ENCODE measurements around the gene TAPBP. TPM values are rescaled to one million over a fixed set of nuclear protein-coding genes. Genes with fewer than 3 reads are reported as not detected.
"Not testable (repeated sequence)": the region's sequence is repeated elsewhere in the genome, so short reads cannot be mapped to it uniquely, and the experiment has no call there.

TAPBP gene
- total RNA-seq, 2 experiments from 2014 or later: 207 to 235 TPM

DNA sequence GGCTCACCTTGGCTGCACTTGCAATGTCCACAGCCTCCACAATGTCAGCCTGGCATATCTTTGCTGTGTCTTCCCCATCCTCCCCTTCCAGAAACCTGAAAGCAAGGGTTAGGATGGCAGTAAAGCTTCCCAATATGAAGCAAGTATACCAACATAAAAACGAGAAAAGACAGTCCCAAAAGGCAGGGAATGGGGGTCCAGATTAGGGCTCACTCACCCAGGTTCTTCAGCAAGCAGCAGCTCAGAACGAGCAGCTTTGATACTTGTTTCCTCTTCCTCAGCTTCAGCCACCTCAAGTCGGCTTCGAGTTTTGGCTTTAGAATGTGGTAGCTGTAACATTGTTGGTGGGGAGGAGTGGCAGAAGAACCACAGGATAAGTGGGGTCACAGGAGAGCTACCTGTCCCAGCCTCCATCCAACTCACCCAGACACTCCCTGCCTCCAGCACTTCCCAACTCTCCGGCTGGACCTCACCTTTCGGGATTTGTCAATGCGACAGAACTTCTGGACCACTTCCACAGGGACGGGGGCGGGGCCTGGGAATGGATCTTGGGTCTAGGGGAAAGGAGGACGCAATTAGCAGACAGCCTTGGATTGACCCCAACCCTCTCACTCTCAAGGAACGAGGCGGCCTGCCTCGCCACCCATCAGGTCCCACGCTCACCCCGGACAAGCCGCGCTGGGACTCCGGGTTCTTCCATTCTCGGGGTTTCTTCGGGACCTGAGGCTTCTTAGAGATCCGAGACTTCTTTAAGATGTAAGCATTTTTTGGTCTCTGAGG is 25.5 kb downstream of the TAPBP start:
- no peaks in the 10 kb centered on the region for H3K9me3 Mint-ChIP-seq (ENCODE audit: low read depth)
- peaks cover 42% of the 10 kb centered on the region for H3K4me1 Mint-ChIP-seq
- DNase-seq (no peak), ATAC-seq (no peak)
- CTCF ChIA-PET: interaction anchor here (0.8 to 6.3 kb wide), 18 partner anchors 10 to 166 kb away, joined by 3 to 58 read pairs (median 4); partner anchors contain the start of genes B3GALT4, RGL2, RPS18 and TAPBP
- no peaks in the 10 kb centered on the region for H3K27me3 Mint-ChIP-seq
- H3K36me3 Mint-ChIP-seq: peaks cover 28% of the 10 kb centered on the region
- H3K27ac Mint-ChIP-seq: peak overlapping the region; percentile 89
- H3K4me3 Mint-ChIP-seq: peak overlapping the region; percentile 89

DNA sequence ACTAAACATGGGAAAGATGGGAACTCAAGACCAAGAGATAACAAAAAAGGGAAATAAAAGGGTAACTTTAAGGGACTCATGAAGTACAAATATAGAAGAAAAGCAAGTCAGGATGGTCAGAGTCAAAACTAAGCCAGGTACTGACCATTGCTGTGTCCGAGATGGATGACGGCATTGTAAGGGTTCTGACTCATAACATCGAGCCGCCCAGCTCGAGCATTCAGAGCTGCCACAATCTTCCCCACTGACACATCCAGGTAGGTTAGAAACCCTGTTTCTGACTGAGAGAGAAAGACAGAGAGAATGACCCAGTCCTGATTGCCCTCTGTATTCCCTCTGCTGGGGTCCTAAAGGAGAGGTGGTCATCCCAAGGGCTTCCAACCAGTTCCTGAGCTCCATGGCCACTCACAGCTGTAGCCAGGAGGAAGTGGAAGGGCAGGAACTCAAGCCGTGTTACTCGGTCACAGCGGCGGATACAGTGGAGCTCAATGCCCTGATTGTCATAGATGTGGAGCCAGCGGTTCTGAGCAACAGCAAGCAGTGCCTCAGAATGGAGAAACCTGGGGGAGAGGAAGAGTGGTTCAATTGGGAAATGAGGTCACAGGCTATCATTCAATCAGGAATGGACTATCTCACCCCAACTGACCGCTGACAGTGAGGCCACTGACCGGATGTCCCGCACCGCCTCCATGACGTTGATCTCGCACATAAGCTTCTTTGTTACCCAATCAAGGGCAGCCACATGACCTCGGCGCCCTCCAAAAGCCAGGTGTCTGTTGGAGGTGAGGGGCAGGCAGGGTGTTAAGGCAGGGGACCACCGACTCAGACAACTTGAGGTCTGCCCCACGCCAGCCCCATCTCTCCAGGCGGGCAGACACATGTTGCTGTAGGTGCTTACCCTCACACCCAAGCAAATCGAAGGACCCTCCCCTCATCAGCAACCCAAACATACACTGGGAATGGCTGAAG is 26.6 kb downstream of the TAPBP start:
- no peaks in the 10 kb centered on the region for H3K9me3 Mint-ChIP-seq (ENCODE audit: low read depth)
- peaks cover 26% of the 10 kb centered on the region for H3K36me3 Mint-ChIP-seq
- H3K4me1 Mint-ChIP-seq: peaks cover 42% of the 10 kb centered on the region
- ATAC-seq (no peak), DNase-seq (no peak)
- H3K4me3 Mint-ChIP-seq: peak overlapping the region; percentile 89
- no peaks in the 10 kb centered on the region for H3K27me3 Mint-ChIP-seq
- no peak overlapping the region for H3K27ac Mint-ChIP-seq
- CTCF ChIA-PET: interaction anchor here (0.7 to 6.3 kb wide), 5 partner anchors 10 to 104 kb away, joined by 3 to 58 read pairs (median 7); partner anchors contain the start of gene B3GALT4

DNA sequence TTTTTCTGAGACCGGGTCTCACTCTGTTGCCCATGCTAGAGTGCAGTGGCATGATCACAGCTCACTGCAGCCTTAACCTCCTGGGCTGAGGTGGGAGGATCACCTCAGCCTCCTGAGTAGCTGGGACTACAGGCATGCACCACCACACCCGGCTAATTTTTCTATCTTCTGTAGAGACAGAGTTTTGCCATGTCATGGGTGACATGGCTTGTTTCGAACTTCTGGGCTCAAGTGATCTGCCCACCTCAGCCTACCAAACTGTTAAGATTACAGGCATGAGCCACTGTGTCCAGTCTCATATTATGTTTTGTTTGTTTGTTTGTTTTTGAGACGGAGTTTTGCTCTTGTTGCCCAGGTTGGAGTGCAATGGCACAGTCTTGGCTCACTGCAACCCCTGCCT is 28.7 kb downstream of the TAPBP start:
- H3K27ac Mint-ChIP-seq; H3K9me3 Mint-ChIP-seq (ENCODE audit: low read depth); CTCF ChIA-PET; ATAC-seq; H3K27me3 Mint-ChIP-seq; DNase-seq; H3K4me3 Mint-ChIP-seq: not testable (repeated sequence)
- Mint-ChIP-seq H3K36me3 (peaks cover 19% of the 10 kb centered on the region), H3K4me1 (peaks cover 30% of the 10 kb centered on the region)

GRCh38 chr6:33280539-33280938 is 33.3 kb downstream of the TAPBP start:
- DNase-seq (no peak), ATAC-seq (no peak)
- Mint-ChIP-seq H3K27ac (no peak overlapping the region), H3K4me3 (no peak overlapping the region), H3K27me3 (no peaks in the 10 kb centered on the region), H3K4me1 (peaks cover 31% of the 10 kb centered on the region), H3K36me3 (peaks cover 24% of the 10 kb centered on the region), H3K9me3 (ENCODE audit: low read depth) (no peaks in the 10 kb centered on the region)
- CTCF ChIA-PET: interaction anchor here (2.5 kb wide), 1 partner anchor 10 kb away, joined by 6 read pairs; the partner anchor contains the start of gene PFDN6

DNA sequence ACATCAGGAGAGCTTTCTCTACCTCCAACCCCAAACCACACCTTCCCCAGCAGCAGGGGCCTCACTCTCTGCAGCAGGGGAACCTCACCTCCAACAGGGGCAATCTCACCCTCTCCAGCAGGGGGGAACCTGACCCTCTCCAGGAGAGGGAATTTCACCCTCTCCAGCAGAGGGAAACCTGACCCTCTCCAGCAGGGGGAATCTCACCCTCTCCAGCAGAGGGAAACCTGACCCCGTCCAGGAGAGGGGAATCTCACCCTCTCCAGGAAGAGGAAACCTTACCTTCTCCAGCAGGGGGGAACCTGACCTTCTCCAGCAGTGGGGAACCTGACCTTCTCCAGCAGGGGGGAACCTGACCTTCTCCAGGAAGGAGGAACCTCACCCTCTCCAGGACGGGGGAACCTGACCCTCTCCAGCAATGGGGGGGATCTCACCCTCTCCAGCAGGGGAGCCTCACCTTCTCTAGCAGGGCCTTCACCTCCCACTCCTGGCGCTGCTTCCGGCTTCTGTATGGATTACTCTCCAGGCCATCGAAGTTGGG is 33.8 kb downstream of the TAPBP start:
- DNase-seq (no peak), ATAC-seq (no peak)
- H3K9me3 Mint-ChIP-seq (ENCODE audit: low read depth): no peaks in the 10 kb centered on the region
- peaks cover 29% of the 10 kb centered on the region for H3K36me3 Mint-ChIP-seq
- CTCF ChIA-PET: interaction anchor here (2.5 to 6.4 kb wide), 2 partner anchors 9 to 10 kb away, joined by 6 to 58 read pairs; partner anchors contain the start of genes PFDN6 and WDR46
- H3K27ac Mint-ChIP-seq: no peak overlapping the region
- H3K4me3 Mint-ChIP-seq: no peak overlapping the region
- peaks cover 36% of the 10 kb centered on the region for H3K4me1 Mint-ChIP-seq
- no peaks in the 10 kb centered on the region for H3K27me3 Mint-ChIP-seq

DNA sequence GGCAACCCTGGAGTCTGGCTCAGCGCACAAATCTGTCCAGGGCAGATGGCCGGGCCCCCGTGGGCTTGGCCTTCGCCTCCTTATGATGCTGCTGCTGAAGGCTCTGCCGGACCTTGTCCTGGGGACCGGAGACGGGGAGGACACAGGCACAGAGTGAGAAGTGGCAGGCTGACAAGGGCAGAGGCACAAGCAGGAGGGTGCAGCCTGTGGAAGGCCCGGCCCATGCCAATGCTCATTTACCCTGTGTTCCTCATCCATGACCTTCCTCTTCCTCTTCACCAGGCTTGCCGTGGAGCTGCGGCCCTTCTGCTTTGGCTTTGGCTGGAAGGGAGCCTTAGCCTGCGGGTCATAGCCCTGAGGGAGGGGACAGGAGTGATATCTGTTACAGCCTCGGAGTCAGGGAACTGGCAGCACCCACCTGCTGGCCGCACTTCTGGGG is 34.6 kb downstream of the TAPBP start:
- no peaks in the 10 kb centered on the region for H3K27me3 Mint-ChIP-seq
- peak overlapping the region; percentile 97 for H3K27ac Mint-ChIP-seq
- CTCF ChIA-PET: interaction anchor here (6.4 kb wide), 1 partner anchor 10 kb away, joined by 58 read pairs; the partner anchor contains the start of genes PFDN6 and WDR46
- ATAC-seq (no peak), DNase-seq (no peak)
- H3K36me3 Mint-ChIP-seq: peaks cover 35% of the 10 kb centered on the region
- no peaks in the 10 kb centered on the region for H3K9me3 Mint-ChIP-seq (ENCODE audit: low read depth)
- H3K4me3 Mint-ChIP-seq: no peak overlapping the region
- peaks cover 44% of the 10 kb centered on the region for H3K4me1 Mint-ChIP-seq

- CTCF ChIA-PET: interaction anchor here (1.0 to 6.4 kb wide), 5 partner anchors 11 to 112 kb away, joined by 3 to 58 read pairs (median 7); partner anchors contain the start of genes PFDN6 and WDR46
Observed at GRCh38 chr6:33278810-33279209, 35.1 kb downstream of the TAPBP start.

GRCh38 chr6:33278392-33278741 is 35.5 kb downstream of the TAPBP start:
- Mint-ChIP-seq H3K27me3 (no peaks in the 10 kb centered on the region), H3K27ac (peak overlapping the region; percentile 97), H3K9me3 (ENCODE audit: low read depth) (no peaks in the 10 kb centered on the region), H3K4me1 (peaks cover 50% of the 10 kb centered on the region), H3K4me3 (peak overlapping the region; percentile 88), H3K36me3 (peaks cover 43% of the 10 kb centered on the region)
- no peak for ATAC-seq
- DNase-seq: no peak
- CTCF ChIA-PET: interaction anchor here (1.0 to 6.4 kb wide), 10 partner anchors 11 to 130 kb away, joined by 3 to 58 read pairs (median 6); partner anchors contain the start of genes PFDN6, RGL2, WDR46 and ZBTB22

More at GRCh38 chr6:33278810-33279209, 35.1 kb downstream of the TAPBP start:
- H3K9me3 Mint-ChIP-seq (ENCODE audit: low read depth): no peaks in the 10 kb centered on the region
- peak overlapping the region; percentile 97 for H3K27ac Mint-ChIP-seq
- H3K27me3 Mint-ChIP-seq: no peaks in the 10 kb centered on the region
- peaks cover 47% of the 10 kb centered on the region for H3K4me1 Mint-ChIP-seq
- ATAC-seq: no peak
- H3K4me3 Mint-ChIP-seq: peak overlapping the region; percentile 88
- DNase-seq: no peak
- peaks cover 39% of the 10 kb centered on the region for H3K36me3 Mint-ChIP-seq

DNA sequence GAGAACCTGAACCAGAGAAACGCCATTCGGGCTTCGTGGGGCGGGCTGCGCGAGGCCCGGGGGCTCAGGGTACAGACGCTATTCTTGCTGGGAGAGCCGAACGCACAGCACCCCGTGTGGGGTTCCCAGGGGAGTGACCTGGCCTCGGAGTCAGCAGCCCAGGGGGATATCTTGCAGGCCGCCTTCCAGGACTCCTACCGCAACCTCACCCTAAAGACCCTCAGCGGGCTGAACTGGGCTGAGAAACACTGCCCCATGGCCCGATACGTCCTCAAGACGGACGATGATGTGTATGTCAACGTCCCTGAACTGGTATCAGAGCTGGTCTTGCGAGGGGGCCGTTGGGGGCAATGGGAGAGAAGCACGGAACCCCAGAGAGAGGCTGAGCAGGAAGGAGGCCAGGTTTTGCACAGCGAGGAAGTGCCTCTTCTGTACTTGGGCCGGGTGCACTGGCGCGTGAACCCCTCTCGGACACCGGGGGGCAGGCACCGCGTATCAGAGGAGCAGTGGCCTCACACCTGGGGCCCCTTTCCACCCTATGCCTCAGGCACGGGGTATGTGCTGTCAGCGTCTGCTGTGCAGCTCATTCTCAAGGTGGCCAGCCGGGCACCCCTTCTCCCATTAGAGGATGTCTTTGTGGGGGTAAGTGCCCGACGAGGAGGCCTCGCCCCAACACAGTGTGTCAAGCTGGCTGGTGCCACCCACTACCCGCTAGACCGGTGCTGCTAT is 36.1 kb downstream of the TAPBP start:
- H3K9me3 Mint-ChIP-seq (ENCODE audit: low read depth): no peaks in the 10 kb centered on the region
- peak; percentile 11 for ATAC-seq
- H3K27me3 Mint-ChIP-seq: no peaks in the 10 kb centered on the region
- CTCF ChIA-PET: interaction anchor here (0.6 to 6.4 kb wide), 19 partner anchors 12 to 153 kb away, joined by 3 to 58 read pairs (median 4); partner anchors contain the start of genes PFDN6, RGL2, WDR46 and ZBTB22
- H3K27ac Mint-ChIP-seq: peak overlapping the region; percentile 97
- peak overlapping the region; percentile 88 for H3K4me3 Mint-ChIP-seq
- peaks cover 56% of the 10 kb centered on the region for H3K4me1 Mint-ChIP-seq
- DNase-seq: peak; percentile 73
- peaks cover 47% of the 10 kb centered on the region for H3K36me3 Mint-ChIP-seq

- CTCF ChIA-PET: interaction anchor here (0.6 to 6.4 kb wide), 18 partner anchors 12 to 153 kb away, joined by 3 to 58 read pairs (median 4); partner anchors contain the start of genes PFDN6, RGL2, WDR46 and ZBTB22
- peaks cover 60% of the 10 kb centered on the region for H3K4me1 Mint-ChIP-seq
Observed at GRCh38 chr6:33276864-33277662, 36.8 kb downstream of the TAPBP start, which contains the start of gene B3GALT4. TSS of gene B3GALT4 (plus strand) at chr6:33277123. CDS start at chr6:33277420, 297 bp downstream.

GRCh38 chr6:33276581-33276863 is 37.4 kb downstream of the TAPBP start:
- Mint-ChIP-seq H3K4me3 (peak overlapping the region; percentile 88), H3K36me3 (peaks cover 52% of the 10 kb centered on the region), H3K27ac (peak overlapping the region; percentile 91), H3K4me1 (peaks cover 60% of the 10 kb centered on the region), H3K9me3 (ENCODE audit: low read depth) (no peaks in the 10 kb centered on the region), H3K27me3 (no peaks in the 10 kb centered on the region)
- ATAC-seq (no peak), DNase-seq (no peak)
- CTCF ChIA-PET: interaction anchor here (1.0 to 6.4 kb wide), 10 partner anchors 13 to 150 kb away, joined by 3 to 58 read pairs (median 10); partner anchors contain the start of genes PFDN6, RGL2 and WDR46

More at GRCh38 chr6:33276864-33277662, 36.8 kb downstream of the TAPBP start, which contains the start of gene B3GALT4:
- ATAC-seq (peak; percentile 72), DNase-seq (peak; percentile 88)
- Mint-ChIP-seq H3K4me3 (peak within 1 kb of the TSS; percentile 88), H3K27me3 (no peaks in the 10 kb centered on the region), H3K9me3 (ENCODE audit: low read depth) (no peaks in the 10 kb centered on the region), H3K27ac (peak within 1 kb of the TSS; percentile 97), H3K36me3 (peaks cover 52% of the 10 kb centered on the region)
